Skeletal muscle tissue (tissue), 1 donor: ENCODE data around the gene ZBBX. TPM values are rescaled to one million over a fixed set of nuclear protein-coding genes. Genes with fewer than 3 reads are reported as not detected.

Experiments used
- total RNA-seq: library from RNA; depleted of rRNA; stranded (reverse); fragments of >200 nt; gene quantifications from one replicate; pipeline ENCODE4 v1.2.3, GENCODE V29; 2014

Gene ZBBX
- total RNA-seq, 1 donor from 2014 or later, result not detected

Other genes with a start within 250 kb of the ZBBX start
- not detected for gene SERPINI2, start 93.7 kb upstream of the ZBBX start, total RNA-seq